Hepatocyte (in vitro differentiated cells): ENCODE data around the gene FGF3.

Experiments
- EZH2 ChIP-seq: fragments of 200-600 bp; sonication (generic); IDR thresholded peaks from 2 replicates; pipeline ENCODE4 v1.6.1; 2016; ENCODE audit warnings: antibody characterized with exemption, mild to moderate bottlenecking, borderline replicate concordance
- EZH2phosphoT487 ChIP-seq: fragments of 200-600 bp; sonication (generic); IDR thresholded peaks from one replicate; pipeline ENCODE4 v1.6.1; 2018; ENCODE audit warnings: antibody characterized with exemption, mild to moderate bottlenecking, low read depth, moderate library complexity; ENCODE audit not compliant: unreplicated experiment, severe bottlenecking
- TF ChIP-seq, protein P1 (sequence below): fragments of 200-600 bp; sonication (generic); IDR thresholded peaks from 2 replicates; pipeline ENCODE4 v1.5.1; 2016; ENCODE audit warnings: antibody characterized with exemption, mild to moderate bottlenecking; ENCODE audit not compliant: poor library complexity

DNA sequence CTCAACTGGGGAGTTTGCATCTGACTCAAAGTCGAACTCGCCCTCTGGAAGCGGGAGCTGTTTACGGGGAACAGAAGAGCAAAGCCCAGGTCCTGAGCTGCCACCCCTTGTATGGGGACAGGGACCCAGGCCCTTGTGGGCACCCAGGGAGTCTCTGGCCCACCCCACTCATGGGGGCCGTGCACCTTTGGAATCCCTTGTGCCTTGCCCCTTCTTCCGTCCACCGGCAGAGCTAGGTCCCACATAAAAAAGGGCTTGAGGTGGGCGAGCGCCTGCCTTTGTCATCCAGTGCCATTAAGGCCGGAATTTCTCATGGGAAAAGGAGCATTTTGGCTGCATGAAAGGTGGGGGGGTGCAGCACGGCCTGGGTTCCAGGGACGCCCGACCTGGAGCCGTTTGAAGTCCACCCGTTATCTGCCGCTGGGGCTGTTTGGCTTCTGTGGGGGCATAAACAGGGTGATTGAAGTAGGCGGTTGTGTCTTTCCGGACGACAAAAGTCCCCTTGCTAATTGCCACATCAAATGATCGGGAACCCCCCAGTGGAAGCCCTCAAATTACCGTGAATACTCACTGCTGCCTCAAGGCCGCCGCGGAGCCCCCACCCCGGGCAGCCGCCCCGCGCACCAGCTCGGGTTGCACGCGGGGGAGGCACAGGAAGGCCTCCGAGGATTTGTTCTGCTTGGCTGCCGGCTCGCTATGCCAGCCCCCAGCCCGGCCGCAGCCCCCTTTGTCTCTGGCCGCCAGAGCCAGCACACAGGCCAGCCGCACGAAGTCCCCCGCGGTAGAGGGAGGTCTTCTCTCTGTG, 49.0 kb upstream of the FGF3 start:
- TF ChIP-seq EZH2phosphoT487, result no peak
- TF ChIP-seq, protein P1, sequence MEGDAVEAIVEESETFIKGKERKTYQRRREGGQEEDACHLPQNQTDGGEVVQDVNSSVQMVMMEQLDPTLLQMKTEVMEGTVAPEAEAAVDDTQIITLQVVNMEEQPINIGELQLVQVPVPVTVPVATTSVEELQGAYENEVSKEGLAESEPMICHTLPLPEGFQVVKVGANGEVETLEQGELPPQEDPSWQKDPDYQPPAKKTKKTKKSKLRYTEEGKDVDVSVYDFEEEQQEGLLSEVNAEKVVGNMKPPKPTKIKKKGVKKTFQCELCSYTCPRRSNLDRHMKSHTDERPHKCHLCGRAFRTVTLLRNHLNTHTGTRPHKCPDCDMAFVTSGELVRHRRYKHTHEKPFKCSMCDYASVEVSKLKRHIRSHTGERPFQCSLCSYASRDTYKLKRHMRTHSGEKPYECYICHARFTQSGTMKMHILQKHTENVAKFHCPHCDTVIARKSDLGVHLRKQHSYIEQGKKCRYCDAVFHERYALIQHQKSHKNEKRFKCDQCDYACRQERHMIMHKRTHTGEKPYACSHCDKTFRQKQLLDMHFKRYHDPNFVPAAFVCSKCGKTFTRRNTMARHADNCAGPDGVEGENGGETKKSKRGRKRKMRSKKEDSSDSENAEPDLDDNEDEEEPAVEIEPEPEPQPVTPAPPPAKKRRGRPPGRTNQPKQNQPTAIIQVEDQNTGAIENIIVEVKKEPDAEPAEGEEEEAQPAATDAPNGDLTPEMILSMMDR, result no peak
- no peak for TF ChIP-seq EZH2
